ENCODE data around the gene CPNE2.
A peak's percentile ranks its signal among the peaks of the same experiment; 100 is the strongest.
"Not testable (repeated sequence)": the region's sequence is repeated elsewhere in the genome, so short reads cannot be mapped to it uniquely, and the experiment has no call there.

CPNE2 gene

GRCh38 chr16:57091975-57092785 is at the start of gene CPNE2:
Gene CPNE2, plus strand, starts transcription at chr16:57092583. Its CDS starts 18,160 bp downstream, at chr16:57110743.
- DNase-seq (ENCODE audit: low spot score), result peak; percentile 59

DNA sequence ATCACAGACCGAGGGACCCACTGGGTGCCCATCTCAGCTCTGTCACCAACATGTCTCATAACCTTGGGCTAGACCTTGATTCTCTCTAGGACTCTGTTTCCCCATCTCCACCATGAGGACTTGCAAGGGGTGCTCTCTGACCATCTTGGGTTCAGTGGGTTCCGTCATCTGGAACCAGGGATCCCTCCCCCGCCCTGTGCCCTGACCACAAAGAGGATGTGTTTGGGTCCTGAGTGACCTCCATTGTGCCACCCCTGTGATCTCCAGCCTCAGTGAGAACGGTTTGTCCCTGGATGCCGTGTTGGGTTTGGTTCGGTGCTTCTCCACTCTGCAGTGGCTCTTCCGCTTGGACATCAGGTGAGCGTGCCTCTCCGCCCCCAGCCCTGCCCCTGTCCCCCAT is 49.1 kb upstream of the CPNE2 start:
- no peak for DNase-seq (ENCODE audit: low spot score)

DNA sequence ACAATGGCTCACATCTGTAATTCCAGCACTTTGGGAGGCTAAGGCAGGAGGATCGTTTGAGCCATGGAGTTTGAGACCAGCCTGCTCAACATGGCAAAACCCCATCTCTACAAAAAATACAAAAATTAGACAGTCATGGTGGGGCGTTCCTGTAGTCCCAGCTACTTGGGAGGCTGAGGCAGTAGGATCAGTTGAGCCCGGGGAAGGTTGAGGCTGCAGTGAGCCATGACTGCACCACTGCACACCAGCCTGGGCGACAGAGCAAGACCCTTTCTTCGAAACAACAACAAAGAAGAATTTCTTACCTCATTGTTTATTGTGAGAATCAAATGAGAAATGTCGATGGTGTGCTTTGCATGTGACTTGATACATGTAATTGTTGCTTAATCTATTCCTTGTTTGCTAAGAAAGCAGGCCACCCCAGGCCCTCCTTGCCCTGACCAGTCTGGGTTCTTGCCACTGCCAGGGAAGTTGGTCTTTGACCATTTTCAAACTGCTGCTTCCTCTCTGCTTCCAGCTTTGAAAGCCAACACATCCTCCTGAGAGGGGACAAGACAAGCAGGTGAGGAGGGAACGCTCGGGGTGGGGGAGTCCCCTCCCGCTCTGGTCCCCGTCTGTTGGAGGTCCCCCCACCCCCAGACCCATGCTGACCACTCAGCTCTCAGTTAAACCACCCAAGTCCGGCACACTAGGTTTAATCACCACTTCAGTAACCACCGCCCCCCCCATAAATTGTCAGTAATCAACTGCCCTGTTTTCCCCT is 47.3 kb upstream of the CPNE2 start:
- DNase-seq (ENCODE audit: low spot score), result no peak

- no peak for DNase-seq (ENCODE audit: low spot score)
Measured at GRCh38 chr16:57045694-57046381, 46.5 kb upstream of the CPNE2 start.

DNA sequence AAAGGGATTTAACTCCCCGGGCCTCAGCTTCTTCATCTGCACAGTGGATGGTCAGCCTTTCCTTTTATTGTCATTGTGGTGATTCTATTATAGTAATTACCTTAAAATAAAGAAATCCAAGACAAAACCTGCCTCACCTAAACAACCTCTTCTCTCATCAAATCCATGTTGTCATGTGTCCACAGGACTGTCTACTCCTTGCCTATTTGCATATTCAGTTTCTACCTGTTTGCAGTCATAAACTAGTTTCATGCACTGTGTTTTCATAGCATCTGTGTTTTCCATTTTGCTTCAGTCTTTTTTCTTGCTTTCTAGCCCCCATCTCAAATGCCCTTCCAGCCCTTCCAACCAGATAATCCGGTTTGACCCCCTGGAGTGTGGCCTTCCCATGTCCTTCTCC is 44.3 kb upstream of the CPNE2 start:
- no peak for DNase-seq (ENCODE audit: low spot score)

DNA sequence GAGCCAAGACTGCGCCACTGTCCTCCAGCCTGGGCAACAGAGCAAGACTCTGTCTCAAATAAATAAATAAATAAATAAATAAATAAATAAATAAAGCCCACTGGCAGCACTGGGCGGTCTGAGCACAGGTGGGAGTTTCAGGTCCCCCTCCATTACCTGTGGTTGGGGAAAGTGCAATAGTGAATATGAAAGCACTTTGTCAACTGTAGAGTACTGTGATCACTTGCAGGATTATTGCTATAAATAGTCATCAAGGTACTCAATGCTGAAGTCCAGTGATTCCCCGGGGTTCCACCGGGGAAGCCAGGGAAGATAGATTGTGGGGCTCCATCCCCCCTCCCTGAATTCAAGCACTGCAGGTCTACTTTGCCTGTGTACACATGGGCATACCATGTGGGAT is 42.7 kb upstream of the CPNE2 start:
- no peak for DNase-seq (ENCODE audit: low spot score)

DNA sequence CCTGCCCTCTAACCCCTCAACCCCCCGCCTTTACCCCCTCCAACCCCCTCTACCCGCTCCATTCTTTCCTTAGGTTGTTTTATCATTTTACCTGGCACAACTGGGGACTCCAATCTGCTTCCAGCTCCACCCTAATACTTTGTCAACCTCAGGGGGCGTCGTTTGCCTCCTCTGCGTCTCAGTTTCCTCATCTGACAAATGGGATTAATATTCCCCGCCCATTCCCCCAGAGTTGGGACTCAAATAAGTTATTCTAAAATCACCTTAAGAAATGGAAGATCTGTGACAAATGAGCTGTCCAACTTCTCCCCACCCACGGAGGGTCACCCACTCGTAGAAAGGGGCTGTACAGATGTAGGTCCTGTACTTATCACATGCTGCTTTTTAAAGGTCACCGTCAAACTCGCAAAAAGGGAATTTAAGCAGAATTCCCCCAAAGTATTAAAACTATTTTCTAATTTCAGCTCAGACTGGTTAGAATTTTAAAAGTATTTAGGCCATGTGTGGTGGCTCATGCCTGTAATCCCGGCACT is 40.6 kb upstream of the CPNE2 start:
- no peak for DNase-seq (ENCODE audit: low spot score)

DNA sequence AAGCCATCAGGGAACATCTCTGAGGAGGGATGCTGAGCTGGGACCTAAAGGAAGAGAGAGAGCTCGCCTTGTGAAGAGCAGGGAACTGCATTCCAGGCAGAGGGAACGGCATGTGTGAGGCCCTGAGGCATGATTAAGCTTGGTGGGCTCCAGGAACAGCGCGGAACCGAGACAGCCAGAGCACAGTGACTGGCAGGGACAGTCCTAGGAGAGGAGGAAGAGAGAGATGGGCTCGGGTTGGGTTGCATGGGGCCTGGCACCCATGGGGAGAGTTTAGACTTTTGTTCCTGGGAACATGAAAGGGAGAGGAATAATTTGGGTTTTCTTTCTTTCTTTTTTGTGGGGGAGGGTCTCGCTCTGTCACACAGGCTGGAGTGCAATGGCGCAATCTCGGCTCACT is 39.2 kb upstream of the CPNE2 start:
- DNase-seq (ENCODE audit: low spot score), result no peak

GRCh38 chr16:57054338-57054737 is 38.0 kb upstream of the CPNE2 start:
- no peak for DNase-seq (ENCODE audit: low spot score)

GRCh38 chr16:57054771-57055170 is 37.6 kb upstream of the CPNE2 start:
- DNase-seq (ENCODE audit: low spot score), result no peak

DNA sequence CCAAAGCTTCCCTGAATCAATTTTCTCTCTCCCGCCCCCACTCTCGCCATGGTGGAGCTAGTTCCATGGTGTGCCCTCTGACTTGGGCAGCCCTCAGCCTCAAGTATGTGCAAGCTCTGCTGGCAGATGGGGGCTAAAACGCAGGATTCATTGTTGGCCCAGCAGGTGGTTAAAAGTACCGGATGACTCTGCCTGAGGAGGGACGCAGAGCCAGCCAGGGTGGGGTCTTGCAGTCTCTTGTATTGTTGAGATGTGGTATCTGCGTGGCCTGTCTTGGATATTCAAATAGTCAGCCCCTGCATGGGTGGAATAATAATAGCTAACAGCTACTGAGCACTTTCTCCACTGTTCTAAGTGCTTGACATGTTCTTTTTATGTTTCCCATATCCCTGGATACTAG is 36.7 kb upstream of the CPNE2 start:
- no peak for DNase-seq (ENCODE audit: low spot score)

GRCh38 chr16:57058291-57058861 is 34.0 kb upstream of the CPNE2 start:
- no peak for DNase-seq (ENCODE audit: low spot score)

GRCh38 chr16:57060323-57061083 is 31.9 kb upstream of the CPNE2 start:
- no peak for DNase-seq (ENCODE audit: low spot score)

GRCh38 chr16:57061084-57061905 is 31.1 kb upstream of the CPNE2 start:
- no peak for DNase-seq (ENCODE audit: low spot score)

GRCh38 chr16:57062329-57062728 is 30.1 kb upstream of the CPNE2 start:
- DNase-seq (ENCODE audit: low spot score), result no peak

GRCh38 chr16:57063189-57063588 is 29.2 kb upstream of the CPNE2 start:
- not testable (repeated sequence) for DNase-seq (ENCODE audit: low spot score)

- DNase-seq (ENCODE audit: low spot score), result no peak
Measured at GRCh38 chr16:57064995-57065394, 27.4 kb upstream of the CPNE2 start.

DNA sequence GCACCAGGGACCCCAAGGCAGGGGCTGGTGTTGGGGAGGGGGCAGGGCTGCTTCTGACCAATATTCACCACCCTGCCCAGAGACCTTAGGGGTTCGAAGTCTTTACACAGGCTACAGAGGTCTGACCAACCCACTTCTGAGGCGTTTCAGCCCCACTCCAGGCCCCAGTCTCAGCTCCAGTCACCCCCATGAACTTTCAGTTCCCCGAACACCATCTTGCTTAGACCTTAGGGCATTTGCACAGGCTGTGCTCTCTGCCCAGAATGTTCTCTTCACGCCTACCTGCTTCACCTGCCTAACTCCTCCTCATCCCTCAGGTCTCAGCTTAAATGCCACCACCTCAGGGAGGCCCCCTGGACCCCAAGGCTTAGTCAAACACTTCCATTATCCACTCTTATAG is 25.8 kb upstream of the CPNE2 start:
- no peak for DNase-seq (ENCODE audit: low spot score)

GRCh38 chr16:57067347-57067746 is 25.0 kb upstream of the CPNE2 start:
- DNase-seq (ENCODE audit: low spot score), result no peak

DNA sequence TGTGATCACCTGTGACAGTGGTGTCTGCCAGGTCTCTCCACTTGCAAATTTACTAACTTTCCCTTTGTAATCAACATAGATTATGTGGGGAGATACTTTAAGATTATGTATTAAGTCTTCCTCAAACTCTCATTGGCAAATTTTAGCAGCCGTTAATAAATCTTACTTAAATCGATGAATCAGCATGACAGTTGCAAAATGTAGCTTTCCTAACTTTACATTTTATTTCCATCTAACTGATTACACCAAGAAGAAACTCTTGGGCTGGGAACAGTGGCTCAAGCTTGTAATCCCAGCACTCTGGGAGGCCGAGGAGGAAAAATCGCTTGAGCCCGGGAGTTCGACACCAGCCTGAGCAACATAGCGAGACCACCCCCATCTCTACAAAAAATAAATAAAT is 23.3 kb upstream of the CPNE2 start:
- DNase-seq (ENCODE audit: low spot score), result no peak

Measured in RKO (cell line).